HG02981 (cell line): ENCODE data around the gene FCMR.
A peak's percentile ranks its signal among the peaks of the same experiment; 100 is the strongest.

Experiments used
- ATAC-seq: cut with Tn5 transposase; IDR thresholded peaks from one replicate; pipeline ENCODE4 v1.9.1; 2021; ENCODE audit warnings: mild to moderate bottlenecking, moderate library complexity; ENCODE audit not compliant: unreplicated experiment

The FCMR gene

DNA sequence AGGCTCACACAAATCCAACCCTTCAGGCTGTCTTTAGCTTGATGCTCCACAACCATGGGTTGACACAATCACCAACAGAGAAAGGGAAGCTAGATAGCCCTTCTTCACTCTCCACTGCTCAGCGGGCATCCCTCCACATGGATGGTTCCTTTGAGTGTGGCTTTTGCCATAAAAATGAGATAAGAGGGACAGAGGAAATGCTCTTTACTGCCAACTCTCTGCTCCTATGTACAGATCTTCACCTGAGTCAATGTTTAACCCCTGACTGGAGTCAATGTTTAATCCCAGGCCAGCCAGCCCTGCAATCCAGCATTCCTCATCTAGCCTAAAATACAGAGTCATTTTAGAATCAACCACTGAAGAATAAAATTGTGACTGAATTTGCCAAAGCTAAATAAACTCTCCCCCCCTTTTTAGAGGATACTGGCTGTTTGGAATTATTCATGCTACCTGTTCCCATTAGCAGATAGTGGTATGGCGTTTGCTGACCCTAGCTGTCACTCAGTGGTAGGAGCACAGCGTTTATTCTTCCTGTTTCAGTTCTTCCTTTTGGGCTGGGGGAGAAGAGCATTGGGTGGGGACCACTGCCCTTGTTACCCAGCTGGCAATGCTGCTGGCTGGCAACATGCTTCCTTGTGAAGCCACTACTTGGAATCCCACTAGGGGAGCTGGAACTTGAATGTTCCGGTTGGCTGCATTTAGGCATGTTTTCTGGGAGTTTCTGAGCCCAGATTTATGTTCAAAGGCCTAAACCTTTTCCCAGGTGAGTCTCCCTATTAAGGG, 29.8 kb upstream of the FCMR start:
- peak; percentile 36 for ATAC-seq

DNA sequence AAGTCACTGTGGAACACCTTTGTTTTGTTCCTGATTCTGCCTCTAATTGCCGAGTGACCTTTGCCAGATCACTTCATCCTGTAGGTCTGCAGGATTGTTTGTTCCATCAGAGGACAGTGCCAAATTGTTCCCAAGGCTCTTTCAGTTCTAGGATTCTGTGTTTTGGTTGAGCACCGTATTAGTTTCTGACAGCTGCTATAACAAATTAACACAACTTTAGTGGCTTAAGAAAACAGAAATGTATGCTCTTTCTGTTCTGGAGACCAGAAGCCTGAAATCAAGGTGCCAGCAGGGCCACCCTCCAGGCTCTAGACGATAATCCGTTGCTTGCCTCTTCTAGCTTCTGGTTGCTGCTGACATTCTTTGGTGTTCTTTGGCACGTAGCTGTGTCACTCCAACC, 27.9 kb upstream of the FCMR start:
- ATAC-seq = no peak

DNA sequence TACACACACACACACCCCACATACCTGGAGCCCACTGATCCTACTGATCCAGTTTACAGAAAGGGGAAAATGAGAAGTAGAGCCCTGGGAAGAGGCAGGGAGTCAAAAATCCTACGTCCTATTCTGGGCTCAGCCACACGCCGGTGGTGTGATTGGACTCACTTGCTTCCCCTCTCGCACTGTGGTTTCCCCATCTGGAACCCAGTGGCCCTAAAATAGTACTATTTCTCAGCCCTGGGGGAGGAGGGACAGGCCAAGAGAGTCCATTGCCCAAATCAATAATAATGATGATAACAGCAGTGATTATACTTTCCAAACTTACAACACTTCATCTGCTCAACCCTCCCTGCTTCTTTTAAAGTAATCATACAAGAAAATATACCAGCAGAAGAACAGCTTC, 27.5 kb upstream of the FCMR start:
- no peak for ATAC-seq

DNA sequence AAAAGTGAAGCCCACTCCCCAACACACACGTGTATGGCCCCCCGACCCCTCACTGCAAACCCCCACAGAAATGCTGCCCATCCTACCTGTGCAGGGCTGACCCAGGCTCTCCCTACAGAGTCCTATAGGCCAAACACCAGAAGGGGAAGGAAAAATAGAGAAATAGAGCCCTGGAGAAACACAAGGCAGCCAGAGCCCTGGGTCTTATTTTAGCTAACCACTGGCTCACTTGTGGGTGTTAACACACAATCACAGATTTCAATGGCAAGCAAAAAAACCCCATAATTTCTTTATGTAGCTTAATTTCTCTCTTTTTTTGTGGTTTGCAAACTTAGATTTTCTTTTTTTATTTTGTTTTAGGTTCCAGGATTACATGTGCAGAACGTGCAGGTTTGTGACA, 25.5 kb upstream of the FCMR start:
- no peak for ATAC-seq

DNA sequence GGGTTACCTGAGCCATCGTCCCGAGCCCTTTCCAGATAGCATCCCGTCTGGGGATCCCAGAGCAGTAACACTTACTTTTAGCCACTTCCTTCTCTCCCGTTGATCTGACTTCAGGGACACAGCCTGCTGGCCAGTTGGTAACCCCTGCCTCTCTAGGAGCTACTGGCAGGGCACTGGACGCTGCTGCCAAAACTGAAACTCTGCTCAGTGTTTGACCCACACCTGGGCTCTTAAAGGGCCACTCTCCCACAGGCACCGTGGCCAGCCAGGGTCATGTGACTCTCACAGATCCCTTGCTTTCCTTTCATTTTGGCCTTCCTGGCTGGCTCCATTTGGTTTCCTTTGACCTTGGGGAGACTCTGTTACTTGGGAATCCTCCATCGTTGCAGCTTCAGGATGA, 24.5 kb upstream of the FCMR start, which contains the start of gene PIGR:
Gene PIGR (minus strand): TSS at position 206 of the 400 bp plus-strand sequence. CDS start 5,935 bp downstream, outside the sequence.
- ATAC-seq = no peak

DNA sequence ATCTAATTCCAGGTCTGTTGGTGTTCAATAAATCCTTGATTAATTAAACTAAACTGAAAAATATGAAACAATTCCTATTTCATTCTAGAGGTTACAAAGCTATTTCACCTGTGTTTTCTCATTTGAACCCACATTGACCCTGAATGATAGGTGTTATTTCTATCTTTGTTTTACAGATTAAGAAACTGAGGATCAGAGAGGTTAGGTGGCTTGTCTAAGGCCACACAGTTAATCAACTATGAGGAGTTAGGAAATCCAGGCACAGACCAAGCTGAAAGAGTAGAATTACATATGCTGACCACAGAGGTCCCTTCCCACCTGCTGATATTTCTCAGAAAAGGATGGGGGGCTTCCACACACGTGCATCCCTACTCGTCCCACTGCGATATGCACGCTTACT, 24.0 kb upstream of the FCMR start:
- ATAC-seq = no peak

DNA sequence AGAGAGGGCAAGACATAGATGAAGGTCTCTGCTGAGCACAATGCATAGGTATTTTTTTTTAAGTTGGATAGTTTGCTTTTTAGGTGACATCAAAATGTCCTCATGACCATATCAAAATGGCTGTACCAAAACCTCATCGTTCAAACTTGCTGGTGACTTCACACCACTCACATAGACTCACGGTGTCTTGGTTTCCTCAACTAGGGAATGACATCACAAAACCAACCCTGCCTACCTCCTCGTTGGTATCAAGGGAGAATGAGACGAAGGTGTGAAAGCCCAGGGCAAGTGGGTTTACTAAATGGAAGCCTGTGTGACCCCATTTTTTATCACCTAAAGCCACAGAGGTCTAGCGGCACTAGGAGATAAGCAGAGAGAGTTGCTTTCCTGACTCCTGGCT, 23.0 kb upstream of the FCMR start:
- ATAC-seq = no peak

DNA sequence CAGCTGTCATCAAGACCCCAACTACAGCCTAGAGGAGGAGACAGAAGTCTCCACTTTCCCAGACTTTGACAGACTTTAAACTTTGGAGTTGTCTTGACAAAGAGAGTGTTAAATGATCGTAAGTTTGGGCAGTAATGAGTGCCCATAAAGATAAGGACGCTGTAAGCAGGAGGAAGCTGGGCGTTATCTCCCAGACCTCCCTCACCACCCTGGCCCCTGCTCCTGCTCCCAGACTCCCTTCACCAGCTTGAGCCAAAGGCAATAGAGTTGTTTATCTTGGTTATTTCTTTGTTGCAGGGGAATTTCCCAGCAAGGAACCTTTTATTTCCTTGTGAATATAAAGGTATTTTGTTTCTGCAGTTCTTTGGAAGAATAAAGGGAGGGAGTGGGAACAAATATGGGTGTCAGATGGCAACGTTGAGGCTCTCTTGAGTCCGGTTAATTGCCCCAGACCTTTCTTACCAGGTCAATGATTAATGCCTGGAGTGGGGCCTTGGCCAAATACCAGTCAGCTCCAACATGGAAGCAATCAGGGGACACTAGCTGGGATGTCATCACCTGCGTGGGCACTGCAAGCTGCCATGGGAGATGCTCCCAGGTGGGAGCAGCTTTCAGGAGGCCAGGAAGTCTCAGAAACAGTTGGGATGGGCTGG, 20.2 kb upstream of the FCMR start:
- no peak for ATAC-seq

DNA sequence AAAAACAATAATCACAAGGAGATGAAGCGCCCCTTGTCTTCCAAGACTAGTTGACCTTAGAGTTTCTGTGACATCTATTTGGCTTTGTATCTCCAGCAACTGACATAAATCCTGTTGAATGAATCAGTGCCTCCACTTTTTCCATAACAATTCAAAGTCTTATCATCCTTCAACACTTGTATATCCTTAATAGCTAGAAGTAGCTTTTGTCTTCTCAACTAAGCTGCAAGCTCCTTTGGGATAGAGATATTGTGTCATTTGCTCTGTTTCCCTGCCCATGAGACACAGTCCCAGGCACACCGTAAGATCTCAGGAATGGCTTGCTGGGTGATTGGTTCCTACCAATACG, 18.8 kb upstream of the FCMR start:
- ATAC-seq = no peak

DNA sequence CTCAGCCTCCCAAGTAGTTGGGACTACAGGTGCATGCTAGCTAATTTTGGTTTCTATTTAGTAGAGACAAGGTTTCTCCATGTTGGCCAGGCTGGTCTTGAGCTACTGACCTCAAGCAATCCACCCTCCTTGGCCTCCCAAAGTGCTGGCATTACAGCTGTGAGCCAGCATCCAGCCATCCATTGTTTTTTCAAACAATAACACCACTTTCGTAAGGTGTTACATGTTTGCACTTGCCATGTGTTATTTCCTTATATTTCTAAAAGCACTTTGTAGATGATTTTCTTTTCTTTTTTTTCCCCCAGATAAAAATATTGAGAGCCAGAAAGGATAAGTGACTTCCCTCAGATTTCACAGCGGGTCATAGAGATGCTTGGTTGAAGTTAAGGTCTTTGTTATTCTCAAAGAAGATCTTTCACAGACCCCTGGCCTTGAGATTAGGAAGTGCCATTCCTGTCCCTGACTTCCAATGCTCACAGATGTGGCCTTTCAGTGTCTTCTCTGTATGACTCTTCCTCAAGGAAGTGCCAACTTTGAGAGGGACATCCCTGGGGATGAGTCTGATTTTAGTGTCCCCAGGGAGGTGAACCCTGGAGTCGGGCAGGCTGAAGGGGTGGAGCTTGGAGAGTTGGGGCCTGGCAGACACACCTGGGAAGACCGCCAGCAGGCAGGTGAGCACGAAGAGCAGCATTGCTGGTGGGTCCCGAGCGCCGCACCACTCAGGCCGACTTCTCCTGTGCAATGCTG, 18.3 kb upstream of the FCMR start:
- ATAC-seq = no peak

DNA sequence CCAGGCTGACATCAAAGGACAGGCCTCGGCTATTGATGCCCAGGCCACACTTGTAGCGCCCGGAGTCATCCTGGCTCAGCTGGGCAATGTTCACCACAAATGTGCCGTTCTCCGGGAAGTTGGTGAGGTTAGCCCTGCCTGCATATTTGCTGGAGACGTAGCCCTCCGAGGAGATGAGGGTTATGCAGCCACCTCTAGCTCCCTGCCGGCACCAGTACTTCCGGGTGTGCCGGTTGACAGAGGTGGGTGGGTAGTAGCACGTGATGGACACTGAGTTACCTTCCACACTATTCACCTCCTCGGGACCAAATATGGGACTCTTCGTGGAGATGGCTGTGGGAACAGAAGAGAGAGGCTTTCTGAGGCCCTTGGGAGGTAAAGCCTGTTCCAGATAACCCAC, 17.4 kb upstream of the FCMR start:
- ATAC-seq = no peak

DNA sequence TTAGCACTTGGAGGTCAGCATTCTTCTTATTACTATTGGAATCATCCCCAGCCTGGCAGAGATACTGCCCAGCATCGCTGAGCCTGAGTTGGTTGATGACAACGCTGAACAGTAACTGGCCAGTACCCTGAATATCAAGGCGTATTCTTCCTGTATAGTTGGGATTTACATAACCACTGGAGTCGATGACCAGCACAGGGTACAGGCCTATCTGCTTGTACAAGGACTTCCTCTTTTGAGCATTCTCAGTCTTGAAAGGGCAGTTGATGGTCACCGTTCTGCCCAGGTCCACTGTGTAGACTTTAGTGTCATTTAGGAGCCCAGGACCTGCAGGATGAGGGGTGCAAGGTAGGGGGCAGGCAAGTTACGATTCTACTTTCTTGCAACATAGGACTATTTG, 15.7 kb upstream of the FCMR start:
- ATAC-seq = no peak

DNA sequence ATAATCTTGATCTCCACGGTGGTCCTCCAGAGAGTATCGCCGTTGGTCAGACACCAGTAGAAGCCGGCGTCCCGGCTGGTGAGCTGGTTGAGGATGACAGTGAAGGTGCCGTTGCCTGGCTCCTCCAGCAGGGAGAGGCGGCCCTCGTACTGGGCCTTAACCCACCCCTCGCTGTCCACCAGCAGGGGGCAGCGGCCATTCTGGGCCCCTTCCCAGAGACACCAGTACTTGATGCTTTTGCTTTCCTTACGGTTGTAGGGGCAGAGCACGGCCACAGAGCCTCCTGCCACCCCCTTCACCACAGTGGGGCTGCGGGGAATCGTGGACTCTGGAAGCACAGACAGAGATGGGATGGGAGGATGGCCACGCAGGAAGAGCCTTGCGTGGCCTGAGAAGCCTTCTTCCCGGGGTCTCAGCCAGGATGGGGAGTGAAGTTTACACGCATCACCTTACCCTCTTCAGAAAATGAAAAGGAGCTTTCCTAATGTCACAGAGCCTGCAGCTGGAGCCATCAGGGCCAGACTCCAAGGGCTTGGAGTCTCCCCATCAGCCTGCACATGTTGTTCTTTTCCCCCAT, 13.8 kb upstream of the FCMR start:
- ATAC-seq = no peak

DNA sequence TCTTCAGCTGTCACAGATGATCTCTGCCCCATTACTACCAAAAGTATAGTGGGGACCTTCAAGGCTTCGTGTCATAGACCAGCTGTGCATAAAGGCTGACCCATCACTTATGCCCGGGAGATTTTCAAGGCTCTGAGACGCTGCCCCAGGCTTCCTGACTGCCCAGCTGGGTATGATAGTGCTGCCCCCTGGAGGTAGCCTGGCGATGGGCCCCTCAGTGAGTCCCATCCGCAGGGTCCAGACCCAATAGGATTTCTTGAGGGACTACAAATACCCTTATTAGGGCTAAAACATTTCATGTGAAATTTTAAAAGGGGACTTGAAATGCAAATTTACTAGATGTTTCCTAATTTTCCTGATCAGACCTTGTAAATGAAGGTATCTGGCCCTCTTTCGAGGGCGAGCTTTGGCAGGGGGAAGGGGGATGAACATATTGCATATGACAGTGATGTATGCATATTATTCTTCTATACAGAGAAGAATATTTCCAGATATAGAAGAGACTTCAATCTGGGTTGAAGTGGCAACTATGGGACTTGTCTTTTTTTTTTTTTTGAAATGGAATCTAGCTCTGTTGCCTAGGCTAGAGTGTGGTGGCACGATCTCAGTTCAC, 11.7 kb upstream of the FCMR start:
- no peak for ATAC-seq

DNA sequence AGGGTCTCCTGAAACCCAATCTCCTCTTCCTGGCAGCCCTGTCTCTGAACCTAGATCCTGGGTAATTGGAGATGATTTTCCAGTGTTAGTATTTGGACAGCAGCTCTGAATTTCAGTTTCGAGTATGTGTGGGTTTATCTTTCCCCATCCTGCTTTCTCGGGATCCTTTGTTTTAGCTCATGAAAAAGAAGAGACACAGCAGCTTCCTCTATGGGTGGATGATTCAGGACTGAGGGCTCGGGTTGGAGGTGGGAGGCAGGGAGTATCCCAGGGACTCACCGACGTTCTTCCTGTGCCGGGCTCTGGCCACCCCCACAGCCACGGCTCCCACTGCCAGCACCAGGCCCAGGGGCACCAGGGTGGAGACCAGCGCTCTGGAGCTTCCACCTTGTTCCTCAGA, 10.4 kb upstream of the FCMR start:
- no peak for ATAC-seq

DNA sequence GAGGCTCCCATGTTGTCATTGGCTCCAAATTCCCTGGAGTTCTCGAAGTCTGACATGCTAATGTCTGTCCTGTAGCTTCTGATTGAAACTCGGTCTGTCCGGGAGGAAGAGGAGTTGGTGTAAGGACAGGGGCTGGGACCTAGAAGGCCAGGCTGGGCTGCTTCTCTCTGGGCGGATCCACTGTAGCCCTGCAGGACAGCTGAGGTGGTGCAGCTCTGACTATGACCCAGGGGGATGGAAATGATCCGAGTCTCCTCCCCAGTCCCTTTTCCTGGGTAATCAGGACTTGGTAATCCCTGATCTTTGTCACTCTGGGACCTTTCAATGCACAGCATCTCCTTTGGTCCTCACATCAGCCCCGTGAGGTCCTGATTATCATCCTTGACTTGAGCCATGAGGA, 10.0 kb upstream of the FCMR start:
- ATAC-seq = no peak

DNA sequence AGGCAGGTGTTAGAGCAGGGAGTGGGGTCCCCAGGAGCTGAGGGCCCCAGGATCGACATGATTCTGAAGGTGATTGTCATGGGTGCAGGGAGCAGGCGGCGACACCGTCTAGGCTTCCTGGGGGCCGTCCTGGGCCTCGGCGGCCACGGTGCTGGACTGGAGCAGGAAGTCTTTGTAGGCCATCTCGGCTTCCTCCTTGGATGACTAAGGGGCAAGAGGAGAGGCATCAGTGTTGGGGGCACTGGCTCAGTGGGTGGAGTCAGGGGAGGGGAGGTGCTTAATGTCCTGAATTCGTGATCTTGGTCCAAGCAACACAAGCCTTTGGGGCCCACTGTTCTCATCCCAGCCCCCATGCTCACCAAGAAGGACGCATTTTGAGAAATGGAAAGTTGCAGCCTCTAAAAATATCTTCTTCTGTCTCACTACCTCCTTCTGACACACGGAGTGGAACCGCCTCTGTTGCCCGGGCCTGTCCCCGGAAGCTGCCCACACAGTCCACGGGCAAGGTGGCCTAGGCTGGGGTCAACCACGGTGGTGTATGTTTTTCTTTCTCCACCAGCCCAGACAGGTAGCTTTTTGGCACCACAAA, 8.6 kb upstream of the FCMR start:
- ATAC-seq = peak; percentile 72

DNA sequence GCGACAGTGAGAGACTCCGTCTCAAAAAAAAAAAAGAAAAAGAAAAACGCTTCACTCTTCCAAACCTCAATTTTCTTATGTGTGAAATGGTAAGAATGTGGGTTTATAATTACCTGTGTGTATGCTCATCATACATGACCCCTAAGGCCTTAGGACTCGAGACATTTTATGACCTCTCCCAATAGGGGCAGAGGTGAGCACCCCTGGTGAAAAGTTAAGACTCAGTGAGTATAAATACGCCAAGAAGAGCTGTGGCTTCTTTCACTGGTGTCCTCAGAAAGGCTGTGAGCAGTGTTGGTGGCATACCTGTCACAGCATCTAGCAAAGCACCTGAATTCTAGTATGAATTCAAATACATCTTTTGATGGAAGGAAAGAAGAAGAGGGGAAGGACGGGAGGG, 7.8 kb upstream of the FCMR start:
- ATAC-seq = no peak

DNA sequence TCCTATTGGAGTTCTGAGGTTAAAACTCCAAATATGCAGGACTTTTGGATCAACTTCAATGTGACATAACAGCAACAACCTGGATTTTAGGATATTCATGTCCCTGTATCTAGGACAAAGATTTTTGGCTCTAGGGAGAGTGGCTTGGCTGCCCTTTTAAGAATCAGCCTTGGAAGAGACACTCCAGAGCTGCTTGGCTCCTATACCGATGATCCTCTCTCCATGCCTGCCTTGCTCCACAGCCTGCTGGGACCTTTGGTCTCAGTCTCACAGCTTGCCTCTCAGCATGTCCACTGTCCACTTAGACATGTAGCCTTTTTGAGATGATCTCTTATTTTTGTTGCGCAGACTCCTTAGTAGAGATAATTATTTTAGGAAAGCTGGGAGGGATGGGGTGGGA, 4.5 kb upstream of the FCMR start:
- no peak for ATAC-seq

DNA sequence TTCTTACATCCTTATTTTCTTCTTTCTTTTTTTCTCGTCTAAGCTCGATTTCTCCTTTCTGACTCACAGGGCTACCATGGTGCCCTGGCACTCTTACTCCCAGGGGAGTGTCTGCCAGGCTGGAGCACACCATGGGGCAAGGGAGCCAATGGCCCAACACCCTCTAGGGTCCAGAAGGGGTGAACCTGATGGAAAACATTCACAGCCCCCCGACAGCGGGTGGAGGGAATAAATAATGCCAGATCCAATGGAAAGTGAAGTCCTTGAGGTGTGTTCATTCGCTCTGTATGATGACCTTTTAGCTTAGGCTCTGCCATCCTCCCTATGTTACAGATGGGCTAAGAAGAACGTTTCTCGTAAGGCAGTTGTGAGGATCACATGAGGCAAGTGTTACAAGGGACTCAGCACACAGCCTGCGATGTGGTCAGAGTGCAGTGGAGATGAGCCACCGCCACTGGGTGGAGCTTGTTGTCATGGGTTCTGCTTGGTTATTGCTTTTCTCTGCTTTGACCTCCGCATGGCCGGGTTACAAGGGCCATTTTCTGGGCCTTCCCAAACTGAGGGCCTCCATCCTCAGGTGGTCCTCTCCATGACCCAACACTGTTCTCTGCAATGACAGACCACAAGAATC, 3.5 kb upstream of the FCMR start:
- ATAC-seq = peak; percentile 66
